ENCODE results near the gene WWOX. TPM values are rescaled to one million over a fixed set of nuclear protein-coding genes. Genes with fewer than 3 reads are reported as not detected.

The WWOX gene
- total RNA-seq, 2 donors from 2014 or later = 23.0 to 31.7 TPM

GRCh38 chr16:78317564-78318240 is 218.2 kb downstream of the WWOX start:
- Mint-ChIP-seq H3K4me1 (ENCODE audit: low read depth in 2 of 2) (no peaks in the 10 kb centered on the region), H3K9me3 (no peaks in the 10 kb centered on the region), H3K4me3 (no peak overlapping the region), H3K27ac (no peak overlapping the region), H3K36me3 (no peaks in the 10 kb centered on the region), H3K27me3 (no peaks in the 10 kb centered on the region)
- DNase-seq (ENCODE audit: low spot score) = no peak
- no peak for ATAC-seq

GRCh38 chr16:78321620-78322360 is 222.3 kb downstream of the WWOX start:
- ATAC-seq (no peak), DNase-seq (ENCODE audit: low spot score) (no peak)
- Mint-ChIP-seq H3K36me3 (no peaks in the 10 kb centered on the region), H3K27me3 (no peaks in the 10 kb centered on the region), H3K9me3 (no peaks in the 10 kb centered on the region), H3K4me3 (no peak overlapping the region), H3K27ac (no peak overlapping the region), H3K4me1 (ENCODE audit: low read depth in 2 of 2) (peaks cover 0 to 3% of the 10 kb centered on the region in 2 donors)

- no peak for ATAC-seq
Measured at GRCh38 chr16:78323315-78323714, 223.9 kb downstream of the WWOX start.

GRCh38 chr16:78324649-78325285 is 225.3 kb downstream of the WWOX start:
- ATAC-seq (no peak), DNase-seq (ENCODE audit: low spot score) (no peak)
- Mint-ChIP-seq H3K4me1 (ENCODE audit: low read depth in 2 of 2) (peaks cover 0 to 3% of the 10 kb centered on the region in 2 donors), H3K27ac (no peak overlapping the region), H3K9me3 (no peaks in the 10 kb centered on the region), H3K4me3 (no peak overlapping the region), H3K36me3 (no peaks in the 10 kb centered on the region), H3K27me3 (no peaks in the 10 kb centered on the region)

More at GRCh38 chr16:78323315-78323714, 223.9 kb downstream of the WWOX start:
- Mint-ChIP-seq H3K4me1 (ENCODE audit: low read depth in 2 of 2) (peaks cover 0 to 3% of the 10 kb centered on the region in 2 donors), H3K27ac (no peak overlapping the region), H3K9me3 (no peaks in the 10 kb centered on the region), H3K4me3 (no peak overlapping the region), H3K36me3 (no peaks in the 10 kb centered on the region), H3K27me3 (no peaks in the 10 kb centered on the region)
- DNase-seq (ENCODE audit: low spot score) = no peak

- Mint-ChIP-seq H3K9me3 (no peaks in the 10 kb centered on the region), H3K36me3 (no peaks in the 10 kb centered on the region), H3K4me1 (ENCODE audit: low read depth in 2 of 2) (peaks cover 0 to 3% of the 10 kb centered on the region in 2 donors), H3K27ac (no peak overlapping the region), H3K4me3 (no peak overlapping the region), H3K27me3 (no peaks in the 10 kb centered on the region)
- DNase-seq (ENCODE audit: low spot score) (no peak), ATAC-seq (no peak)
Measured at GRCh38 chr16:78325468-78326352, 226.3 kb downstream of the WWOX start.

GRCh38 chr16:78326731-78327130 is 227.3 kb downstream of the WWOX start:
- Mint-ChIP-seq H3K4me3 (no peak overlapping the region), H3K4me1 (ENCODE audit: low read depth in 2 of 2) (peaks cover 0 to 3% of the 10 kb centered on the region in 2 donors), H3K9me3 (no peaks in the 10 kb centered on the region), H3K27me3 (no peaks in the 10 kb centered on the region), H3K27ac (no peak overlapping the region), H3K36me3 (no peaks in the 10 kb centered on the region)
- DNase-seq (ENCODE audit: low spot score) (no peak), ATAC-seq (no peak)

- ATAC-seq (no peak), DNase-seq (ENCODE audit: low spot score) (no peak)
- H3K27ac Mint-ChIP-seq = no peak overlapping the region
- H3K4me1 Mint-ChIP-seq (ENCODE audit: low read depth in 2 of 2) = no peaks in the 10 kb centered on the region
- no peaks in the 10 kb centered on the region for H3K9me3 Mint-ChIP-seq
- H3K4me3 Mint-ChIP-seq = no peak overlapping the region
- no peaks in the 10 kb centered on the region for H3K36me3 Mint-ChIP-seq
- no peaks in the 10 kb centered on the region for H3K27me3 Mint-ChIP-seq
Measured at GRCh38 chr16:78331731-78332130, 232.3 kb downstream of the WWOX start.

GRCh38 chr16:78333808-78334207 is 234.4 kb downstream of the WWOX start:
- Mint-ChIP-seq H3K36me3 (no peaks in the 10 kb centered on the region), H3K27ac (no peak overlapping the region), H3K4me1 (ENCODE audit: low read depth in 2 of 2) (no peaks in the 10 kb centered on the region), H3K9me3 (no peaks in the 10 kb centered on the region), H3K27me3 (no peaks in the 10 kb centered on the region), H3K4me3 (no peak overlapping the region)
- DNase-seq (ENCODE audit: low spot score) (no peak), ATAC-seq (no peak)

- ATAC-seq = no peak
- no peaks in the 10 kb centered on the region for H3K9me3 Mint-ChIP-seq
Measured at GRCh38 chr16:78340590-78340989, 241.1 kb downstream of the WWOX start.

GRCh38 chr16:78348068-78348467 is 248.6 kb downstream of the WWOX start:
- H3K4me3 Mint-ChIP-seq = no peak overlapping the region
- no peaks in the 10 kb centered on the region for H3K36me3 Mint-ChIP-seq
- H3K9me3 Mint-ChIP-seq = no peaks in the 10 kb centered on the region
- H3K4me1 Mint-ChIP-seq (ENCODE audit: low read depth in 2 of 2) = no peaks in the 10 kb centered on the region
- no peaks in the 10 kb centered on the region for H3K27me3 Mint-ChIP-seq
- H3K27ac Mint-ChIP-seq = no peak overlapping the region
- ATAC-seq = no peak
- DNase-seq (ENCODE audit: low spot score) = no peak

More at GRCh38 chr16:78340590-78340989, 241.1 kb downstream of the WWOX start:
- no peak overlapping the region for H3K4me3 Mint-ChIP-seq
- DNase-seq (ENCODE audit: low spot score) = no peak
- no peaks in the 10 kb centered on the region for H3K4me1 Mint-ChIP-seq (ENCODE audit: low read depth in 2 of 2)
- peaks cover 3 to 6% of the 10 kb centered on the region in 2 donors for H3K27me3 Mint-ChIP-seq
- no peak overlapping the region for H3K27ac Mint-ChIP-seq
- peaks cover 10% of the 10 kb centered on the region for H3K36me3 Mint-ChIP-seq

- ATAC-seq = no peak
- Mint-ChIP-seq H3K9me3 (no peaks in the 10 kb centered on the region), H3K27ac (no peak overlapping the region), H3K27me3 (no peaks in the 10 kb centered on the region), H3K4me3 (no peak overlapping the region), H3K4me1 (ENCODE audit: low read depth in 2 of 2) (no peaks in the 10 kb centered on the region), H3K36me3 (no peaks in the 10 kb centered on the region)
- DNase-seq (ENCODE audit: low spot score) = no peak
Measured at GRCh38 chr16:78348886-78349285, 249.4 kb downstream of the WWOX start.

GRCh38 chr16:78352184-78352583 is 252.7 kb downstream of the WWOX start:
- Mint-ChIP-seq H3K36me3 (no peaks in the 10 kb centered on the region), H3K27ac (no peak overlapping the region), H3K9me3 (no peaks in the 10 kb centered on the region), H3K4me1 (ENCODE audit: low read depth in 2 of 2) (no peaks in the 10 kb centered on the region), H3K4me3 (no peak overlapping the region), H3K27me3 (no peaks in the 10 kb centered on the region)
- ATAC-seq (no peak), DNase-seq (ENCODE audit: low spot score) (no peak)

- Mint-ChIP-seq H3K27ac (no peak overlapping the region), H3K4me3 (no peak overlapping the region), H3K36me3 (no peaks in the 10 kb centered on the region), H3K9me3 (no peaks in the 10 kb centered on the region), H3K27me3 (no peaks in the 10 kb centered on the region), H3K4me1 (ENCODE audit: low read depth in 2 of 2) (no peaks in the 10 kb centered on the region)
- ATAC-seq (no peak), DNase-seq (ENCODE audit: low spot score) (no peak)
Measured at GRCh38 chr16:78353640-78354275, 254.3 kb downstream of the WWOX start.
